CD4-positive, alpha-beta memory T cell (primary cell): ENCODE measurements around the gene PIAS4. TPM values are rescaled to one million over a fixed set of nuclear protein-coding genes. Genes with fewer than 3 reads are reported as not detected.
"Not testable (repeated sequence)": the region's sequence is repeated elsewhere in the genome, so short reads cannot be mapped to it uniquely, and the experiment has no call there.

Source experiments
- CTCF ChIA-PET: fragments of 350-600 bp; sonication (Branson Sonifier 250); formaldehyde crosslinking; loops from one replicate; lab custom pipeline; 2021; ENCODE audit warnings: inconsistent platforms; ENCODE audit not compliant: partially characterized antibody; lab: Charles Lee
- POLR2A ChIA-PET: fragments of 350-600 bp; sonication (Branson Sonifier 250); formaldehyde crosslinking; loops from one replicate; lab custom pipeline; 2021; ENCODE audit not compliant: partially characterized antibody; lab: Charles Lee
- DNase-seq, 5 donors: peaks; one replicate each; pipeline versions ENCODE4 v3.0.0 to v3.0.0-alpha.2; 2020 to 2022; ENCODE audit warnings: mixed read lengths in 1 of 5
- H3K27ac ChIP-seq: one replicate; pipeline ENCODE4 v1.7.0; 2013; ENCODE audit warnings: low read depth, low read length
- H3K27me3 ChIP-seq: 2 replicates; pipeline ENCODE4 v1.7.0; 2013; ENCODE audit warnings: mild to moderate bottlenecking, low read length, moderate library complexity; ENCODE audit not compliant: insufficient read depth
- H3K36me3 ChIP-seq: 2 replicates; pipeline ENCODE4 v1.7.0; 2013; ENCODE audit warnings: mild to moderate bottlenecking, low read length, moderate library complexity; ENCODE audit not compliant: insufficient read depth
- H3K4me1 ChIP-seq: 2 replicates; pipeline ENCODE4 v1.7.0; 2013; ENCODE audit warnings: mild to moderate bottlenecking, low read length, moderate library complexity; ENCODE audit not compliant: insufficient read depth
- H3K4me3 ChIP-seq, 2 donors: one replicate each; pipeline ENCODE4 v1.7.0; 2013; ENCODE audit warnings: low read length in 2 of 2, mild to moderate bottlenecking in 1 of 2
- H3K9me3 ChIP-seq, 2 donors: one replicate each; pipeline ENCODE4 v1.7.0; 2013; ENCODE audit warnings: low read length in 2 of 2, control low read depth in 1 of 2; ENCODE audit not compliant: control insufficient read depth in 1 of 2
- H3K27ac Mint-ChIP-seq, 7 donors: one replicate each; pipeline ENCODE4 v1.8.0; 2020 to 2021; ENCODE audit warnings: mixed read lengths in 7 of 7, mild to moderate bottlenecking in 6 of 7, inconsistent platforms in 3 of 7, moderate library complexity in 3 of 7
- H3K27me3 Mint-ChIP-seq, 2 donors: one replicate each; pipeline ENCODE4 v1.8.0; 2020 to 2021; ENCODE audit warnings: mixed read lengths in 2 of 2
- H3K36me3 Mint-ChIP-seq, 2 donors: one replicate each; pipeline ENCODE4 v1.8.0; 2020 to 2021; ENCODE audit warnings: mixed read lengths in 2 of 2, inconsistent platforms in 1 of 2, mild to moderate bottlenecking in 1 of 2
- H3K4me1 Mint-ChIP-seq, 4 donors: one replicate each; pipeline ENCODE4 v1.8.0; 2020 to 2021; ENCODE audit warnings: mixed read lengths in 4 of 4, mild to moderate bottlenecking in 1 of 4
- H3K4me3 Mint-ChIP-seq, 8 donors: one replicate each; pipeline ENCODE4 v1.8.0; 2020 to 2021; ENCODE audit warnings: mixed read lengths in 8 of 8, mild to moderate bottlenecking in 7 of 8, moderate library complexity in 6 of 8, inconsistent platforms in 3 of 8
- H3K9me3 Mint-ChIP-seq, 8 donors: one replicate each; pipeline ENCODE4 v1.8.0; 2020 to 2021; ENCODE audit warnings: mixed read lengths in 8 of 8, mild to moderate bottlenecking in 5 of 8, inconsistent platforms in 3 of 8, moderate library complexity in 1 of 8
- intact Hi-C: fragments of 100-400 bp; cut with micrococcal nuclease; formaldehyde crosslinking; loops from one replicate; pipeline ENCODE4 v1.15.1; 2023
- polyA plus RNA-seq, 2 donors: library from polyadenylated mRNA; unstranded; fragments of 300-500 nt; fragmentation: Illumina TruSeq; gene quantifications; one replicate each; pipeline ENCODE4 v1.2.3, GENCODE V29; 2021
- total RNA-seq, 2 experiments: library from RNA; stranded (reverse); gene quantifications; one replicate each; pipeline ENCODE4 v1.2.3, GENCODE V29; 2021

Gene PIAS4
- total and polyA plus RNA-seq, 4 experiments from 2014 or later, result 5.2 to 42.6 (median 22.4) TPM

DNA sequence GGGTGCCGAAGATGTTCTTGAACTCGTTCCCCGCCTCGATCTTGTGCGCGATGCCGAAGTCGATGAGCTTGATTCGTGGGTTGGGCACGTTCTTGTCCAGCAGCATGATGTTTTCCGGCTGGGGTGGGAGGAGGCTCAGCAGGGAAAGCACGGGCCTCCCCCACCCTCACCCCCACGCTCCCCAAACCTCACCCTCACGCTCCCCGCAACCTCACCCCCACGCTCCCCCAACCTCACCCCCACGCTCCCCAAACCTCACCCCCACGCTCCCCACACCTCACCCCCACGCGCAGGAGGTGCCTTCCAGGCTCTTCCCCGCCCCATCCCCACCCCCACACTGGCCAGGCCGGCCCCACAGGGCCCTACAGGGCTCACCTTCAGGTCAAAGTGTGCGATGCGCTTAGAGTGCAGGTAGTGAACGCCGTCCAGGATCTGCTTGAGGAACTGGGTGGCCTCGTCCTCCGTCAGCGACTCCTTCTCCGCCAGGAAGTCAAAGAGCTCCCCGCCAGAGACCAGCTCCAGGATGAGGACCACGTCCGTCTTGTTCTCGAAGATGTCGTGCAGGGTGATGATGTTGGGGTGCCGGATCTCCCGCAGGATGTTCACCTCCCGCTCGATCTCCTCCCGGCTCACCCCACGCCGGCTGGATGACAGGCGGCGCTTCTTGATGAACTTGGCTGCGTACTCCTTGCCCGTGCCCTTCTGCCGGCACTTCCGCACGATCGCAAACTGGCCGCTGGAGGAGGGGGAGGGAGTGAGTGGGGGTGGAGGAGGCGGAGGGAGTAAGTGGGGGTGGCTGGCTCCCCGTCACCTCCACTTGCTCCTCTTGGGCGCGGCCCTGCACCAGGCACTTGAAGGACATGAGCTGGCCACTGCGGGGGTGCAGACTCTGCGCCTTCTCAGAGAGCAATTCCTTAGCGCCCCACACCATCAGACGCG is 43.0 kb upstream of the PIAS4 start:
- Histone ChIP-seq H3K4me3 (no peak overlapping the region), H3K9me3 (no peaks in the 10 kb centered on the region), H3K27ac (no peak overlapping the region), H3K27me3 (no peaks in the 10 kb centered on the region), H3K4me1 (peaks cover 11% of the 10 kb centered on the region), H3K36me3 (peaks cover 42% of the 10 kb centered on the region)
- Mint-ChIP-seq H3K36me3 (peaks cover 13 to 42% of the 10 kb centered on the region in 2 donors), H3K27ac (peak overlapping the region in 1 of 7 donors; percentile 69), H3K9me3 (no peaks in the 10 kb centered on the region), H3K4me1 (peaks cover 4 to 20% (median 11%) of the 10 kb centered on the region in 4 donors), H3K27me3 (no peaks in the 10 kb centered on the region), H3K4me3 (no peak overlapping the region)
- CTCF ChIA-PET, result no interaction called here
- no peak for DNase-seq
- intact Hi-C loops, result no loop called here
- POLR2A ChIA-PET, result no interaction called here

DNA sequence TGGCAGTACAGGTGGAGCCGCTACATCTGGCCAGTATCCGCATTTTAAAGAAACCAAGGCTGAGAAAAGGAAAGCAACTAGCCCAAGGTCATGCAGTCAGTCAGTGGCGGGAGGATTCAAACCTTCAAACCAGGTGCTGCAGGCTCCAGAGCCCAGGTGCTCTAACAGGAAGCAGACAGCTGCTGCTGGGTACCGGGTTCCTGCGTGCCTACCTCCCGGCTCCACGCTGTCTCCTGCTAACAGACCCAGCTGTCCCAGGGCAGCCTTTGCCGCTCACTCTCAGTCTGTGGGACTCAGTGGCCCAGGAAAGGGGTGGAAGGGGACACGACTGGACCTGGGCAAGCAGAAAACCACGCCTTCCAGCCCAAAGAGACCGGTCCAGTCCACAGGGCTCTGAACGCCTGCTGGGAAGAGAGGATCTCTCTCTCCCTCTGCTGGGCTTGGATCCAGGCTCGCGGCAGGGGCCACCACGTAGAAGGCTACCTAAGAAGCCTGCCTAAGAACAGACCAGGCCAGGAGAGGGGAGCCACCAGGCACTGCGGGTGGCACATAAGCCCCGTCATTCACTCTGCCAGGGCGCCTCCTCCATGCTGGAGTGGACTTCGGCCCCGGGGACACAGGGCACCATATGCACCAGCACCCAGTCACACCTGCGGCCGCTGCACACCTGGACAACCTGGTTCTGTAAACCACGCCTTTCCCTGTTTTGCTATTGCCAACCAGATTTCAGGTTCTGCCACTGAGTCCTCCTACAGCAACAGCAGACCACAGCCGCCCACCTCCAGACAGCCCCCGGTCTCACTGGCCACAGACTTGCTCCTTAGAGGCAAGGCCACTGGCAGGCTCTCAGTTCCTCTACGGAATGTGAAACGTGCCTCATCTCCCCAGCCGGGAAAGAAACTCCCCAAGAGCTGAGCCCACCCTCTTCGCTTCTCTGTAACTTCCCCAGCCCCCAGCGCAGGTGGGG is 41.2 kb upstream of the PIAS4 start:
- H3K4me3 Mint-ChIP-seq, result peak overlapping the region in 1 of 8 donors; percentile 21
- no peaks in the 10 kb centered on the region for H3K27me3 Mint-ChIP-seq
- H3K27ac Mint-ChIP-seq, result peak overlapping the region in 2 of 7 donors; percentile 30 to 55
- Histone ChIP-seq H3K27me3 (no peaks in the 10 kb centered on the region), H3K4me3 (no peak overlapping the region), H3K4me1 (peaks cover 23% of the 10 kb centered on the region), H3K36me3 (peaks cover 33% of the 10 kb centered on the region), H3K9me3 (no peaks in the 10 kb centered on the region), H3K27ac (no peak overlapping the region)
- H3K36me3 Mint-ChIP-seq, result peaks cover 9 to 45% of the 10 kb centered on the region in 2 donors
- H3K4me1 Mint-ChIP-seq, result peaks cover 11 to 34% (median 25%) of the 10 kb centered on the region in 4 donors
- ChIA-PET CTCF (no interaction called here), POLR2A (no interaction called here)
- intact Hi-C loops, result no loop called here
- H3K9me3 Mint-ChIP-seq, result no peaks in the 10 kb centered on the region
- no peak for DNase-seq

DNA sequence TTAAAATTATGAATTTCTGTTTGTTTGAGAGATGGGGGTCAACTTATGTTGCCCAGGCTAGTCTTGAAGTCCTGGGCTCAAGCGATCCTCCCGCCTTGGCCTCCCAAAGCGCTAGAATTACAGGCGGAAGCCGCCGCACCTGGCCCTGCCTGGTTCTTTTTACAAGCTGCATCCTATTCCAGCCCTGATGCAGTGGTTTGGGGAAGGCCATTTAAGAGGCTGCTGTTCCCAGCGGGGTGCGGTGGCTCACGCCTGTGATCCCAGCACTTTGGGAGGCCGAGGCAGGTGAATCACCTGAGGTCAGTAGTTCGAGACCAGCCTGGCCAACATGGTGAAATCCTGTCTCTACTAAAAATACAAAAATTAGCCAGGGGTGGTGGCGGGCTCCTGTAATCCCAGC is 39.6 kb upstream of the PIAS4 start:
- H3K27me3 Mint-ChIP-seq, intact Hi-C loops, DNase-seq, H3K27ac ChIP-seq, H3K9me3 ChIP-seq, H3K4me3 Mint-ChIP-seq, H3K9me3 Mint-ChIP-seq, H3K27me3 ChIP-seq, H3K4me3 ChIP-seq: not testable (repeated sequence)
- peaks cover 25% of the 10 kb centered on the region for H3K4me1 ChIP-seq
- H3K36me3 Mint-ChIP-seq, result peaks cover 3 to 38% of the 10 kb centered on the region in 2 donors
- peaks cover 11 to 35% (median 27%) of the 10 kb centered on the region in 4 donors for H3K4me1 Mint-ChIP-seq
- H3K27ac Mint-ChIP-seq, result peak overlapping the region in 1 of 7 donors; percentile 43
- peaks cover 27% of the 10 kb centered on the region for H3K36me3 ChIP-seq
- CTCF ChIA-PET, result interaction anchor here (1.8 to 2.0 kb wide), 2 partner anchors 18 to 20 kb away, joined by 3 to 16 read pairs; partner anchors contain the start of gene EEF2
- POLR2A ChIA-PET, result interaction anchor here (1.6 to 6.2 kb wide), 2 partner anchors 10 to 15 kb away, joined by 4 to 106 read pairs; partner anchors contain the start of gene EEF2

DNA sequence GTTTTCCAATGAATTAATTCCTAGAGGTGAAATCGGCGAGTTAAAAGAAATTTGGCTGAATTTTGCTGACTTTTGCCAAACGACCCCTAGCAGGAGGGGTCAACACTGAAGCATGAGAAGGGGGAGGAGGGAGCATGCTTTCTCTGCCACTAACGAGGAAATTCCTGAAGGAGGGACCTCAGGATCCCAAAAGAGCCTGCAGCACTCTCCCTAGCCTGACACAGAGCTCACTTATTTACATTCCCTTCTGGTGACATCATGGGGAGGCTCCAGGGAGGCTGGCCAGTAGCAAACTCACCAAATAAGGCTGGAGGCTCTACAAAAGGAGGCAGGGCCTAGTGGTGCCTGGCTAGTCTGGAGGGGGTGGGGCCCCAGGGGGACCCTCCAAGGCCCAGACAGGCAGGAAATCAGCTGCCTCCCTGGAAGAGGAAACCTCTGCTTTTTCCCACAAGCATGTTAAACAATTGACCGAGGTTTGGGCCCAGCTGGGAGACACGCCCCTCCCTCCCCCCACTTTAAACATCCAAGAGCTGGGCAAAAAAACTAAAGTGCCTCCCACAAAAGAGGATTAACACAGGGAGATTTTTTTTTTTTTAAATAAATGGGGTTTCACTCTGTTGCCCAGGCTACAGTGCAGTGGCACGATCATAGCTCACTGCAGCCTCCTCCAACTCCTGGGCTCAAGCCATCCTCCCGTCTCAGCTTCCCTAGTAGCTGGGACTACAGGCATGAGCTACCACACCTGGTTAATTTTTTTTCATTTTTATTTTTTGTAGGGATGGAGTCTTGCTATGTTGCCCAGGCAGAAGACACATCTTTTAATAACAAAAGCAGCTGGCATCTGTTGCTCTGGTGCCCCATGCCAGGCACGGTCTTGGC is 38.7 kb upstream of the PIAS4 start:
- H3K9me3 ChIP-seq, result no peaks in the 10 kb centered on the region

DNA sequence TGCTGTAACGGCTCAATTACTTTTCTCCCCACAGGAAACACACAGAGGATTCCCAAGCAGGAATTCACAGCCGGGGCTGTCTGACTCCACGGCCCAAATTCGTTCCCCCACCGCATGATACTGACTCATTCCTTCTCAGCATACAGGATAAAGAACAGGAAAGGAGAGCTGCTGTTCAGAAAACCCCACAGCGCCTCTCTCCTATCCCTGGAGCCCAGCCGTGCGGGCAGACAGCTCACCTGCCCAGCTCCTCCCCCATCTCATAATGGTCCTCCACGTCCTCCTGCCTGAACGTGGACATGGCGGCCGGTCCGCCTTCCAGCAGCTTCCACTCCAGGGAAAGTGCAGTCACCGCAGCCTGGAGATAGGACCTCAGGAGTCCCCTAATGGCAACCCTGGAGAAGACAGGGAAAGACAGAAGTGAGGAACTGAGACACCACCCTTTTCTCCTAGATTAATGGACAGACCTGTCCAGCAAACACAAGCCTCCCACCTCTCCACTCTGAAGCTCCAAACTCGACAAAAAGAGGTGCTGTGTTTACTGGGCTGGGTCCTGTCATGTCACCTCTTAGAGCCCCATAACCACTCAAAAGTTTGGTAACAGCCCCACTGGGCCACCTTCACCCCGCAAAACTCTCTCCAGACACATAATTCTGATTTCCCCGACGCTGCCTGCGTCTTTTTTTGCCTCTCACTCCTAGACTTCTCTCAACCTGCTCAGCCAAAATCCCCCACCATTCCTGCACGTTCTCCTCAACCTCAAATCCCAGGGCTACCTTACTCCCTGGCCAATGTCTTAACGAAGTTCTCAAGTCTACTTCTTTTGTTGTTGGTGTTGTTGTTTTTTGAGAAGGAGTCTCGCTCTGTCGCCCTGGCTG is 37.9 kb upstream of the PIAS4 start:
- no peaks in the 10 kb centered on the region for H3K27me3 Mint-ChIP-seq
- POLR2A ChIA-PET, result interaction anchor here (0.5 to 6.2 kb wide), 5 partner anchors 9 to 75 kb away, joined by 3 to 106 read pairs (median 4); partner anchors contain the start of gene EEF2

More for the DNA sequence above, 38.7 kb upstream of the PIAS4 start:
- Mint-ChIP-seq H3K27me3 (no peaks in the 10 kb centered on the region), H3K4me1 (peaks cover 11 to 35% (median 27%) of the 10 kb centered on the region in 4 donors), H3K27ac (peak overlapping the region in 4 of 7 donors; percentile 17 to 93 (median 34)), H3K36me3 (peaks cover 0 to 34% of the 10 kb centered on the region in 2 donors), H3K4me3 (peak overlapping the region in 7 of 8 donors; percentile 38 to 92 (median 70)), H3K9me3 (no peaks in the 10 kb centered on the region)
- intact Hi-C loops, result no loop called here
- peaks cover 25% of the 10 kb centered on the region for H3K4me1 ChIP-seq
- H3K27ac ChIP-seq, result no peak overlapping the region
- DNase-seq, result no peak
- H3K36me3 ChIP-seq, result peaks cover 20% of the 10 kb centered on the region
- ChIA-PET CTCF (interaction anchor here (0.9 to 2.0 kb wide), 3 partner anchors 17 to 171 kb away, joined by 3 to 16 read pairs (median 4); partner anchors contain the start of gene EEF2), POLR2A (interaction anchor here (0.5 to 6.2 kb wide), 4 partner anchors 9 to 74 kb away, joined by 3 to 106 read pairs (median 4); partner anchors contain the start of gene EEF2)
- no peaks in the 10 kb centered on the region for H3K27me3 ChIP-seq
- H3K4me3 ChIP-seq, result no peak overlapping the region

More for the DNA sequence above, 37.9 kb upstream of the PIAS4 start:
- Mint-ChIP-seq H3K4me1 (peaks cover 11 to 35% (median 27%) of the 10 kb centered on the region in 4 donors), H3K27ac (peak overlapping the region; percentile 84 to 94 (median 92)), H3K36me3 (peaks cover 0 to 31% of the 10 kb centered on the region in 2 donors), H3K4me3 (peak overlapping the region; percentile 87 to 92 (median 91)), H3K9me3 (no peaks in the 10 kb centered on the region)
- CTCF ChIA-PET, result interaction anchor here (0.9 to 2.0 kb wide), 3 partner anchors 16 to 171 kb away, joined by 3 to 16 read pairs (median 4); partner anchors contain the start of gene EEF2
- DNase-seq, result no peak
- peaks cover 25% of the 10 kb centered on the region for H3K4me1 ChIP-seq
- peak overlapping the region; percentile 74 to 78 for H3K4me3 ChIP-seq
- peaks cover 15% of the 10 kb centered on the region for H3K36me3 ChIP-seq
- intact Hi-C loops, result loop anchor here (2.0 kb wide), 1 partner anchor 207 kb away; the partner anchor contains the start of gene MRPL54
- no peaks in the 10 kb centered on the region for H3K27me3 ChIP-seq
- no peaks in the 10 kb centered on the region for H3K9me3 ChIP-seq
- peak overlapping the region; percentile 86 for H3K27ac ChIP-seq
